Endothelial cell of umbilical vein (primary cell): ENCODE results near the gene CDR2L. TPM values are rescaled to one million over a fixed set of nuclear protein-coding genes. Genes with fewer than 3 reads are reported as not detected.

Source experiments
- BruUV-seq: library from RNA; stranded (reverse); fragments of 400-500 nt; replicated peaks from 2 replicates; lab custom pipeline; 2021; lab: Mats Ljungman, UMichigan
- CTCF ChIA-PET: fragments of 300-600, 350-600 bp; sonication (Branson Sonifier 250); formaldehyde crosslinking; loops from one replicate; lab custom pipeline; 2021; ENCODE audit warnings: antibody characterized with exemption, inconsistent platforms; lab: Charles Lee
- POLR2A ChIA-PET: fragments of 300-600, 350-600 bp; sonication (Branson Sonifier 250); formaldehyde crosslinking; loops from one replicate; lab custom pipeline; 2021; ENCODE audit warnings: antibody characterized with exemption, inconsistent platforms; lab: Charles Lee
- DNase-seq: peaks from one replicate; pipeline ENCODE4 v3.0.0-alpha.2; 2011; ENCODE audit warnings: low read depth, low spot score
- FAIRE-seq: peaks from 2 replicates; lab custom pipeline; 2011; peaks lifted over from hg19 to GRCh38; lab: Jason Lieb, UNC
- H2AFZ ChIP-seq: 2 replicates; pipeline ENCODE4 v1.6.0; 2012; ENCODE audit warnings: low read depth, low read length, control low read depth, inconsistent platforms
- H3K27ac ChIP-seq: 2 replicates; pipeline ENCODE4 v1.5.1; 2011; ENCODE audit warnings: low read depth, mild to moderate bottlenecking, control low read depth, low read length, moderate library complexity; ENCODE audit not compliant: insufficient read depth
- H3K27me3 ChIP-seq, 2 experiments: 2 replicates each; pipeline versions ENCODE4 v1.6.0 to v1.6.1; 2011; ENCODE audit warnings: low read length in 2 of 2, mixed read lengths in 1 of 2; ENCODE audit not compliant: control insufficient read depth in 2 of 2, insufficient read depth in 2 of 2
- H3K36me3 ChIP-seq, 2 experiments: 2 replicates in 1 of 2; 3 replicates in 1 of 2; pipeline ENCODE4 v1.5.1; 2011; ENCODE audit warnings: low read length in 2 of 2, mild to moderate bottlenecking in 1 of 2, moderate library complexity in 1 of 2; ENCODE audit not compliant: control insufficient read depth in 2 of 2, insufficient read depth in 2 of 2; ENCODE audit errors: extremely low read depth in 1 of 2
- H3K4me1 ChIP-seq: 3 replicates; pipeline ENCODE4 v1.5.1; 2011; ENCODE audit warnings: mild to moderate bottlenecking, low read length; ENCODE audit not compliant: control insufficient read depth, insufficient read depth; ENCODE audit errors: extremely low read depth
- H3K4me2 ChIP-seq: 2 replicates; pipeline ENCODE4 v1.6.1; 2011; ENCODE audit warnings: low read length, control low read depth, mixed read lengths; ENCODE audit not compliant: insufficient read depth
- H3K4me3 ChIP-seq, 3 experiments: fragments of 200-600 bp in 1 of 3; sonication (generic), shearing (Covaris generic) in 1 of 3; replicated peaks in 1 of 3; 2 replicates each; pipeline ENCODE4 v1.5.1; 2011 to 2016; ENCODE audit warnings: control low read depth in 3 of 3, low read length in 3 of 3, mild to moderate bottlenecking in 2 of 3, inconsistent platforms in 1 of 3, low read depth in 1 of 3, moderate library complexity in 1 of 3; ENCODE audit not compliant: insufficient read depth in 1 of 3
- H3K79me2 ChIP-seq: 2 replicates; pipeline ENCODE4 v1.6.0; 2012; ENCODE audit warnings: low read length, inconsistent platforms; ENCODE audit not compliant: control insufficient read depth, insufficient read depth
- H3K9ac ChIP-seq: replicated peaks from 2 replicates; pipeline ENCODE3; 2011; ENCODE audit warnings: low read length, control low read depth; ENCODE audit not compliant: insufficient read depth; ENCODE audit errors: extremely low read depth
- H3K9me1 ChIP-seq: replicated peaks from 3 replicates; pipeline ENCODE4 v1.6.0; 2011; ENCODE audit warnings: mild to moderate bottlenecking, low read length; ENCODE audit not compliant: control insufficient read depth, insufficient read depth; ENCODE audit errors: extremely low read depth
- H3K9me3 ChIP-seq: replicated peaks from 2 replicates; pipeline ENCODE4 v1.5.1; 2012; ENCODE audit warnings: low read length, inconsistent platforms; ENCODE audit not compliant: control insufficient read depth, insufficient read depth
- H4K20me1 ChIP-seq: replicated peaks from 2 replicates; pipeline ENCODE3; 2011; ENCODE audit warnings: mild to moderate bottlenecking, low read length; ENCODE audit not compliant: control insufficient read depth, insufficient read depth; ENCODE audit errors: extremely low read depth
- EZH2 ChIP-seq: IDR thresholded peaks from 2 replicates; pipeline ENCODE4 v1.6.1; 2012; ENCODE audit warnings: borderline replicate concordance, low read depth, mild to moderate bottlenecking, moderate library complexity, low read length, inconsistent platforms; ENCODE audit not compliant: severe bottlenecking
- FOS ChIP-seq: IDR thresholded peaks from 2 replicates; pipeline ENCODE4 v1.6.1; 2011; ENCODE audit warnings: mild to moderate bottlenecking, low read length, moderate library complexity, borderline replicate concordance; ENCODE audit not compliant: insufficient read depth
- GATA2 ChIP-seq: IDR thresholded peaks from 2 replicates; pipeline ENCODE4 v1.7.0; 2011; ENCODE audit warnings: low read depth, mild to moderate bottlenecking, moderate library complexity, mixed read lengths, low read length; ENCODE audit not compliant: insufficient read length, insufficient read depth
- JUN ChIP-seq: IDR thresholded peaks from 2 replicates; pipeline ENCODE4 v1.6.1; 2011; ENCODE audit warnings: borderline replicate concordance, low read depth; ENCODE audit not compliant: insufficient read length, insufficient read depth
- MYC ChIP-seq: IDR thresholded peaks from one replicate; pipeline ENCODE4 v1.6.1; 2011; ENCODE audit warnings: mild to moderate bottlenecking, low read depth, low read length
- POLR2A ChIP-seq: IDR thresholded peaks from 2 replicates; pipeline ENCODE4 v1.6.1; 2012; ENCODE audit warnings: low read depth, mild to moderate bottlenecking, control low read depth, low read length
- POLR2AphosphoS5 ChIP-seq: IDR thresholded peaks from 2 replicates; pipeline ENCODE4 v1.6.1; 2012; ENCODE audit warnings: low read depth, mild to moderate bottlenecking, control low read depth, low read length, moderate library complexity; ENCODE audit not compliant: insufficient read depth
- dilution Hi-C: fragments of 300-500 bp; cut with MboI; formaldehyde crosslinking; loops from one replicate; pipeline ENCODE4 v1.15.0; 2019; ENCODE audit warnings: low sequenced_read_pairs; ENCODE audit not compliant: extremely low pct_ligation_motif_present
- intact Hi-C: fragments of 100-400 bp; cut with micrococcal nuclease; formaldehyde crosslinking; loops from one replicate; pipeline ENCODE4 v1.10.0; 2022
- polyA plus RNA-seq, 4 experiments: library from polyadenylated mRNA; depleted of rRNA in 3 of 4; stranded (reverse) in 3 of 4; unstranded in 1 of 4; fragments of >200 nt; gene quantifications; 2 replicates each; pipeline versions ENCODE4 v1.2.1 to v1.2.3, GENCODE V29; 2011 to 2012; ENCODE audit warnings: missing spikeins in 1 of 4
- total RNA-seq: library from RNA; stranded (reverse); gene quantifications from 2 replicates; pipeline ENCODE4 v1.2.3, GENCODE V29; 2021
- TF ChIP-seq, protein P1 (sequence below), 2 donors: IDR thresholded peaks; 1 replicate in 1 of 2; 2 replicates in 1 of 2; pipeline ENCODE4 v1.5.1; 2011; ENCODE audit warnings: low read length in 2 of 2, mild to moderate bottlenecking in 2 of 2, moderate library complexity in 2 of 2, control low read depth in 1 of 2, inconsistent platforms in 1 of 2, low read depth in 1 of 2; ENCODE audit not compliant: insufficient read depth in 1 of 2; ENCODE audit errors: extremely low read depth in 1 of 2
- TF ChIP-seq, protein P2 (sequence below): IDR thresholded peaks from 2 replicates; pipeline ENCODE4 v1.6.1; 2011; ENCODE audit not compliant: insufficient read depth, insufficient read length

CDR2L gene
- total and polyA plus RNA-seq, 2 donors (not counting 3 experiments of a cell fraction or from before 2014, with no cell fraction given): 22.2 to 34.9 TPM

DNA sequence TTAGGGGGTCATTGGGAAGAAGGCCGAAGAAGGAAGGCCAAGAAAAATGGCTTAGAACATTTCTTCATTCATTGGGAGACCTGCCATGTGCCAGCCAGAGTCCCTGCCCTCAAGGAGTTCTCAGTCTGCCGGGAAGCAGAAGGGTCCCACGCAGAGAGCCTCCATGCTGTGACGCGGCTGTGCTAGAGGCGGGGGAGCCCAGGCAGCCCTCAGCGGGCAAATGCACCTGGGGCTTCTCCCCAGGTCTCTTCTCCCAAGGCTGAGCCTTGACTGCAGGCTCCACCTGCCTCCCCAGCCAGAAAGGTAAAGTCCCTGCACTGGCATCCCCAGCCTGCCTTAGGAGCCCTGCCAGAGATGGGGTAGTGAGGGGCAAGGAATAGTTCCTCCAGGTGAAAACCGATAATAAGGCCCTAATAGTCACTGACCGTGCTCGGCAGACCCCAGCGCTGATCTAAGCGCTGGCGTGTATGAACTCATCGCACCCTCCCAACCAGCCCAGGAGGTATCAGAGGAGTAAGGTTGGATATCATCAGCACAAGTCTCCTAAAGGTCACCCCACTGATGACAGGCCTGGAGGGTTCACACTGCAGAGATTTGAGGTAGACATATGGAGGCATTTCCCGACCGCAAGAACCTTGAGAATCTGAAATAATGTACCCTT lies 6.0 kb upstream of the CDR2L start:
- POLR2A ChIA-PET: no interaction called here
- H3K79me2 ChIP-seq: no peaks in the 10 kb centered on the region
- intact Hi-C loops: no loop called here
- dilution Hi-C loops: no loop called here
- no peaks in the 10 kb centered on the region for H3K36me3 ChIP-seq
- H3K9me1 ChIP-seq: no peaks in the 10 kb centered on the region
- peak overlapping the region; percentile 17 for H3K9ac ChIP-seq
- H3K27me3 ChIP-seq: peaks cover 0 to 2% of the 10 kb centered on the region in 2 experiments
- FAIRE-seq (no peak), DNase-seq (no peak)
- H3K4me1 ChIP-seq: peaks cover 11% of the 10 kb centered on the region
- peak overlapping the region in 2 of 3 experiments; percentile 25 to 38 for H3K4me3 ChIP-seq
- peak overlapping the region; percentile 1 for H3K27ac ChIP-seq
- H2AFZ ChIP-seq: peak overlapping the region; percentile 46
- H4K20me1 ChIP-seq: no peaks in the 10 kb centered on the region
- peak overlapping the region; percentile 35 for H3K4me2 ChIP-seq
- H3K9me3 ChIP-seq: no peaks in the 10 kb centered on the region
- TF ChIP-seq MYC: no peak
- TF ChIP-seq POLR2A: no peak
- TF ChIP-seq, protein P1, sequence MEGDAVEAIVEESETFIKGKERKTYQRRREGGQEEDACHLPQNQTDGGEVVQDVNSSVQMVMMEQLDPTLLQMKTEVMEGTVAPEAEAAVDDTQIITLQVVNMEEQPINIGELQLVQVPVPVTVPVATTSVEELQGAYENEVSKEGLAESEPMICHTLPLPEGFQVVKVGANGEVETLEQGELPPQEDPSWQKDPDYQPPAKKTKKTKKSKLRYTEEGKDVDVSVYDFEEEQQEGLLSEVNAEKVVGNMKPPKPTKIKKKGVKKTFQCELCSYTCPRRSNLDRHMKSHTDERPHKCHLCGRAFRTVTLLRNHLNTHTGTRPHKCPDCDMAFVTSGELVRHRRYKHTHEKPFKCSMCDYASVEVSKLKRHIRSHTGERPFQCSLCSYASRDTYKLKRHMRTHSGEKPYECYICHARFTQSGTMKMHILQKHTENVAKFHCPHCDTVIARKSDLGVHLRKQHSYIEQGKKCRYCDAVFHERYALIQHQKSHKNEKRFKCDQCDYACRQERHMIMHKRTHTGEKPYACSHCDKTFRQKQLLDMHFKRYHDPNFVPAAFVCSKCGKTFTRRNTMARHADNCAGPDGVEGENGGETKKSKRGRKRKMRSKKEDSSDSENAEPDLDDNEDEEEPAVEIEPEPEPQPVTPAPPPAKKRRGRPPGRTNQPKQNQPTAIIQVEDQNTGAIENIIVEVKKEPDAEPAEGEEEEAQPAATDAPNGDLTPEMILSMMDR (IDR thresholded peaks at IDR 0.05; ENCODE audit: extremely low read depth in 1 of 2, insufficient read depth in 1 of 2, low read depth in 1 of 2, low read length in 2 of 2): no peak
- no peak for TF ChIP-seq POLR2AphosphoS5
- TF ChIP-seq, protein P2, sequence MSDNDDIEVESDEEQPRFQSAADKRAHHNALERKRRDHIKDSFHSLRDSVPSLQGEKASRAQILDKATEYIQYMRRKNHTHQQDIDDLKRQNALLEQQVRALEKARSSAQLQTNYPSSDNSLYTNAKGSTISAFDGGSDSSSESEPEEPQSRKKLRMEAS: no peak
- no peak for TF ChIP-seq FOS
- no peak for TF ChIP-seq EZH2
- TF ChIP-seq GATA2: no peak
- TF ChIP-seq JUN: no peak
- CTCF ChIA-PET: no interaction called here
- BruUV-seq: TSS peak; percentile 57
